GM15510 (cell line): ENCODE measurements around the gene RDX.

Experiments
- POLR2A ChIP-seq: IDR thresholded peaks from 3 replicates; pipeline ENCODE4 v1.6.1; 2011; ENCODE audit warnings: borderline replicate concordance; ENCODE audit not compliant: insufficient read length; ENCODE audit errors: extremely low read depth

Gene RDX

GRCh38 chr11:110169738-110170137, 126.7 kb downstream of the RDX start:
- TF ChIP-seq POLR2A, result no peak

- TF ChIP-seq POLR2A, result no peak
These were observed 128.2 kb downstream of the RDX start for GRCh38 chr11:110168033-110168803.

- no peak for TF ChIP-seq POLR2A
These were observed 131.1 kb downstream of the RDX start for GRCh38 chr11:110165039-110165925.

- TF ChIP-seq POLR2A, result no peak
These were observed 134.2 kb downstream of the RDX start for GRCh38 chr11:110162216-110162615.

- no peak for TF ChIP-seq POLR2A
These were observed 135.4 kb downstream of the RDX start for GRCh38 chr11:110161061-110161460.

GRCh38 chr11:110160437-110160836, 136.0 kb downstream of the RDX start:
- no peak for TF ChIP-seq POLR2A

- no peak for TF ChIP-seq POLR2A
These were observed 136.4 kb downstream of the RDX start for GRCh38 chr11:110160016-110160415.

- no peak for TF ChIP-seq POLR2A
These were observed 136.9 kb downstream of the RDX start for GRCh38 chr11:110159476-110159875.

GRCh38 chr11:110158317-110159200, 137.9 kb downstream of the RDX start:
- no peak for TF ChIP-seq POLR2A

GRCh38 chr11:110156503-110156902, 139.9 kb downstream of the RDX start:
- no peak for TF ChIP-seq POLR2A

GRCh38 chr11:110153474-110153873, 142.9 kb downstream of the RDX start:
- TF ChIP-seq POLR2A, result no peak

GRCh38 chr11:110152199-110152598, 144.2 kb downstream of the RDX start:
- TF ChIP-seq POLR2A, result no peak

GRCh38 chr11:110148775-110149744, 147.4 kb downstream of the RDX start:
- no peak for TF ChIP-seq POLR2A
